Neural cell (in vitro differentiated cells): ENCODE data around the gene PAFAH1B1. TPM values are rescaled to one million over a fixed set of nuclear protein-coding genes. Genes with fewer than 3 reads are reported as not detected.

Source experiments
- H2AFZ ChIP-seq: fragments of 200-600, 300-800 bp; sonication (generic), shearing (Covaris generic); 2 replicates; pipeline ENCODE4 v1.6.0; 2014; ENCODE audit warnings: low read depth, mild to moderate bottlenecking, antibody characterized with exemption, low read length, moderate library complexity
- H3F3A ChIP-seq: fragments of 200-600 bp; shearing (Covaris generic); 2 replicates; pipeline ENCODE4 v1.6.1; 2016; ENCODE audit warnings: mild to moderate bottlenecking, moderate library complexity, mixed read lengths, antibody characterized with exemption, low read length; ENCODE audit not compliant: insufficient read depth, poor library complexity, severe bottlenecking
- H3K27ac ChIP-seq: fragments of 200-600, 300-800 bp; sonication (generic), shearing (Covaris generic); 2 replicates; pipeline ENCODE4 v1.5.1; 2014; ENCODE audit warnings: mild to moderate bottlenecking, low read length, moderate library complexity
- H3K27me3 ChIP-seq: fragments of 300-800, 200-600 bp; sonication (generic), shearing (Covaris generic); 2 replicates; pipeline ENCODE4 v1.6.0; 2014; ENCODE audit warnings: mild to moderate bottlenecking, low read depth, low read length, moderate library complexity; ENCODE audit not compliant: insufficient read depth
- H3K36me3 ChIP-seq: fragments of 300-800, 200-600 bp; sonication (generic), shearing (Covaris generic); 2 replicates; pipeline ENCODE4 v1.5.1; 2014; ENCODE audit warnings: mild to moderate bottlenecking, antibody characterized with exemption, low read length, moderate library complexity; ENCODE audit not compliant: insufficient read depth
- H3K4me2 ChIP-seq: fragments of 300-800, 200-600 bp; sonication (generic), shearing (Covaris generic); 2 replicates; pipeline ENCODE4 v1.6.0; 2014; ENCODE audit warnings: mild to moderate bottlenecking, low read length
- H3K4me3 ChIP-seq: fragments of 300-800, 200-600 bp; sonication (generic), shearing (Covaris generic); 2 replicates; pipeline ENCODE4 v1.5.1; 2014; ENCODE audit warnings: mild to moderate bottlenecking, low read length, moderate library complexity
- H3K79me2 ChIP-seq: fragments of 200-600 bp; shearing (Covaris generic); replicated peaks from 2 replicates; pipeline ENCODE4 v1.6.0; 2014; ENCODE audit warnings: mild to moderate bottlenecking, low read length, moderate library complexity; ENCODE audit not compliant: insufficient read depth
- H3K9ac ChIP-seq: fragments of 300-800, 200-600 bp; sonication (generic), shearing (Covaris generic); 2 replicates; pipeline ENCODE4 v1.6.1; 2016; ENCODE audit warnings: mild to moderate bottlenecking, low read length, mixed read lengths
- H3K9me2 ChIP-seq: fragments of 200-600 bp; shearing (Covaris generic); 2 replicates; pipeline ENCODE4 v1.6.1; 2016; ENCODE audit warnings: mild to moderate bottlenecking, low read length, mixed read lengths; ENCODE audit not compliant: insufficient read depth
- H3K9me3 ChIP-seq: fragments of 200-600, 300-800 bp; sonication (generic), shearing (Covaris generic); 2 replicates; pipeline ENCODE4 v1.6.1; 2016; ENCODE audit warnings: mild to moderate bottlenecking, mixed run types, low read length, moderate library complexity, mixed read lengths
- H4K20me1 ChIP-seq: fragments of 200-600 bp; shearing (Covaris generic); 2 replicates; pipeline ENCODE4 v1.6.1; 2016; ENCODE audit warnings: mild to moderate bottlenecking, mixed run types; ENCODE audit not compliant: insufficient read depth
- EP300 ChIP-seq: fragments of 450-650 bp; conservative IDR thresholded peaks from 2 replicates; pipeline ENCODE4 v1.6.1; 2014; ENCODE audit warnings: antibody characterized with exemption, mild to moderate bottlenecking, moderate library complexity; ENCODE audit not compliant: poor library complexity, severe bottlenecking
- EZH2 ChIP-seq: fragments of 200-600, 300-800 bp; shearing (Covaris generic), sonication (generic); IDR thresholded peaks from 2 replicates; pipeline ENCODE4 v1.6.1; 2014; ENCODE audit warnings: antibody characterized with exemption, low read length, borderline replicate concordance, mild to moderate bottlenecking; ENCODE audit not compliant: insufficient read depth, poor library complexity, severe bottlenecking
- MXI1 ChIP-seq: fragments of 450-650 bp; conservative IDR thresholded peaks from 2 replicates; pipeline ENCODE4 v1.6.1; 2014; ENCODE audit warnings: antibody characterized with exemption, mild to moderate bottlenecking; ENCODE audit not compliant: poor library complexity, severe bottlenecking
- POLR2AphosphoS5 ChIP-seq: IDR thresholded peaks from 2 replicates; pipeline ENCODE4 v1.6.1; 2012
- RAD21 ChIP-seq: fragments of 450-650 bp; conservative IDR thresholded peaks from 2 replicates; pipeline ENCODE4 v1.6.1; 2014; ENCODE audit warnings: antibody characterized with exemption, mild to moderate bottlenecking, moderate library complexity
- SMC3 ChIP-seq: fragments of 450-650 bp; conservative IDR thresholded peaks from 2 replicates; pipeline ENCODE4 v1.6.1; 2014; ENCODE audit warnings: antibody characterized with exemption, mild to moderate bottlenecking, moderate library complexity; ENCODE audit not compliant: poor library complexity
- TAF1 ChIP-seq: IDR thresholded peaks from 2 replicates; pipeline ENCODE4 v1.6.1; 2012; ENCODE audit warnings: low read depth
- polyA plus RNA-seq: library from polyadenylated mRNA; depleted of rRNA; stranded (reverse); fragments of >200 nt; gene quantifications from 2 replicates; pipeline ENCODE4 v1.2.3, GENCODE V29; 2014
- TF ChIP-seq, protein P1 (sequence below): IDR thresholded peaks from 2 replicates; pipeline ENCODE4 v1.6.1; 2012; ENCODE audit warnings: borderline replicate concordance
- TF ChIP-seq, protein P2 (sequence below): fragments of 450-650 bp; IDR thresholded peaks from 2 replicates; pipeline ENCODE4 v1.5.1; 2014; ENCODE audit warnings: antibody characterized with exemption, mild to moderate bottlenecking, moderate library complexity; ENCODE audit not compliant: poor library complexity, severe bottlenecking

PAFAH1B1 gene
- polyA plus RNA-seq, 1 donor from 2014 or later: 305 TPM

DNA sequence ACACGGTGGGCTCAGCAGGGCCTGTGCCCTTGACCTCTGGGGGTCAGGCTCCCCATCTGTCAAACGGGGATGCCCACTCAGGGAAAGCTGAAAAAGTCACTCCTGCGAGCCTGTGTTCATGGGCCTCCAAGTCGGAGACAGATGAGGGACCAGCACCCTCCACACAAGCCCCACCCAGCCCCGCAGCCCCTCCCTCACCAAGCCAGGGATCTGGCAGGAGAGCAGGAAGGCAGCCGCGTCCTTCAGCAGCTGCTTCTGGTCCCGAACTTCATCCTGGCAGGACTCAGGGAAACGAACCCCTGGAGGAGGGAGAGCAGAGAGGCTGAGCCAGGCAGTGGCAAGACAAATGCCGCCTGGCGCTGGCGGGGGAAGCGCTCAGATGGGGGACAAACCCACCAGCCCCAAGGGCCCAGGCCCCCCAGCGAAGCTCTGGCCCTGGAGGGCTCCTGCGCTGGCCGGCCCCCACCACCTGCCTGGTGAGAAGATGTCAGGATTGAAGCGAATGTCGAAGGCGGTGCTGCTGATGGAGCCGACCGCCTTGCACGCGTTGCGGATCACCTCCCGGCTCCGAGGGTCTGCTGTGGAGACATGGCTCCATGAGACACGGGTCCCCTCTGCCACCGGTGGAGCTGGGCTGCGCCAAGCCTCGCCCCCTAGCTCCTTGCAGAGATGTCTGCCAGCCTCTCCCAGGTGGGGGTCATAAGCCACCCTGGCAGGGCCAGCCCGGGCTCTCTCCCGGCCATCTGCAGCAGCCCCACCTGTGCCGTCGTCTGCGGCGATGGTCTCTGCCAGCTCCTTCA lies 102.7 kb downstream of the PAFAH1B1 start:
- H4K20me1 ChIP-seq: no peaks in the 10 kb centered on the region
- H3K4me3 ChIP-seq: no peak overlapping the region
- no peaks in the 10 kb centered on the region for H3K36me3 ChIP-seq
- H3K4me2 ChIP-seq: no peak overlapping the region
- no peaks in the 10 kb centered on the region for H3K27me3 ChIP-seq
- no peaks in the 10 kb centered on the region for H3K9me3 ChIP-seq
- no peak overlapping the region for H2AFZ ChIP-seq
- no peaks in the 10 kb centered on the region for H3F3A ChIP-seq
- no peaks in the 10 kb centered on the region for H3K9me2 ChIP-seq
- TF ChIP-seq RAD21: no peak
- no peak for TF ChIP-seq MXI1
- no peak for TF ChIP-seq EP300
- TF ChIP-seq, protein P1, sequence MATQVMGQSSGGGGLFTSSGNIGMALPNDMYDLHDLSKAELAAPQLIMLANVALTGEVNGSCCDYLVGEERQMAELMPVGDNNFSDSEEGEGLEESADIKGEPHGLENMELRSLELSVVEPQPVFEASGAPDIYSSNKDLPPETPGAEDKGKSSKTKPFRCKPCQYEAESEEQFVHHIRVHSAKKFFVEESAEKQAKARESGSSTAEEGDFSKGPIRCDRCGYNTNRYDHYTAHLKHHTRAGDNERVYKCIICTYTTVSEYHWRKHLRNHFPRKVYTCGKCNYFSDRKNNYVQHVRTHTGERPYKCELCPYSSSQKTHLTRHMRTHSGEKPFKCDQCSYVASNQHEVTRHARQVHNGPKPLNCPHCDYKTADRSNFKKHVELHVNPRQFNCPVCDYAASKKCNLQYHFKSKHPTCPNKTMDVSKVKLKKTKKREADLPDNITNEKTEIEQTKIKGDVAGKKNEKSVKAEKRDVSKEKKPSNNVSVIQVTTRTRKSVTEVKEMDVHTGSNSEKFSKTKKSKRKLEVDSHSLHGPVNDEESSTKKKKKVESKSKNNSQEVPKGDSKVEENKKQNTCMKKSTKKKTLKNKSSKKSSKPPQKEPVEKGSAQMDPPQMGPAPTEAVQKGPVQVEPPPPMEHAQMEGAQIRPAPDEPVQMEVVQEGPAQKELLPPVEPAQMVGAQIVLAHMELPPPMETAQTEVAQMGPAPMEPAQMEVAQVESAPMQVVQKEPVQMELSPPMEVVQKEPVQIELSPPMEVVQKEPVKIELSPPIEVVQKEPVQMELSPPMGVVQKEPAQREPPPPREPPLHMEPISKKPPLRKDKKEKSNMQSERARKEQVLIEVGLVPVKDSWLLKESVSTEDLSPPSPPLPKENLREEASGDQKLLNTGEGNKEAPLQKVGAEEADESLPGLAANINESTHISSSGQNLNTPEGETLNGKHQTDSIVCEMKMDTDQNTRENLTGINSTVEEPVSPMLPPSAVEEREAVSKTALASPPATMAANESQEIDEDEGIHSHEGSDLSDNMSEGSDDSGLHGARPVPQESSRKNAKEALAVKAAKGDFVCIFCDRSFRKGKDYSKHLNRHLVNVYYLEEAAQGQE: no peak
- TF ChIP-seq, protein P2, sequence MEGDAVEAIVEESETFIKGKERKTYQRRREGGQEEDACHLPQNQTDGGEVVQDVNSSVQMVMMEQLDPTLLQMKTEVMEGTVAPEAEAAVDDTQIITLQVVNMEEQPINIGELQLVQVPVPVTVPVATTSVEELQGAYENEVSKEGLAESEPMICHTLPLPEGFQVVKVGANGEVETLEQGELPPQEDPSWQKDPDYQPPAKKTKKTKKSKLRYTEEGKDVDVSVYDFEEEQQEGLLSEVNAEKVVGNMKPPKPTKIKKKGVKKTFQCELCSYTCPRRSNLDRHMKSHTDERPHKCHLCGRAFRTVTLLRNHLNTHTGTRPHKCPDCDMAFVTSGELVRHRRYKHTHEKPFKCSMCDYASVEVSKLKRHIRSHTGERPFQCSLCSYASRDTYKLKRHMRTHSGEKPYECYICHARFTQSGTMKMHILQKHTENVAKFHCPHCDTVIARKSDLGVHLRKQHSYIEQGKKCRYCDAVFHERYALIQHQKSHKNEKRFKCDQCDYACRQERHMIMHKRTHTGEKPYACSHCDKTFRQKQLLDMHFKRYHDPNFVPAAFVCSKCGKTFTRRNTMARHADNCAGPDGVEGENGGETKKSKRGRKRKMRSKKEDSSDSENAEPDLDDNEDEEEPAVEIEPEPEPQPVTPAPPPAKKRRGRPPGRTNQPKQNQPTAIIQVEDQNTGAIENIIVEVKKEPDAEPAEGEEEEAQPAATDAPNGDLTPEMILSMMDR: no peak
- TF ChIP-seq POLR2AphosphoS5: no peak
- no peak for TF ChIP-seq EZH2
- TF ChIP-seq SMC3: no peak
- TF ChIP-seq TAF1: no peak
- no peak overlapping the region for H3K27ac ChIP-seq
- H3K79me2 ChIP-seq: no peaks in the 10 kb centered on the region
- no peak overlapping the region for H3K9ac ChIP-seq

DNA sequence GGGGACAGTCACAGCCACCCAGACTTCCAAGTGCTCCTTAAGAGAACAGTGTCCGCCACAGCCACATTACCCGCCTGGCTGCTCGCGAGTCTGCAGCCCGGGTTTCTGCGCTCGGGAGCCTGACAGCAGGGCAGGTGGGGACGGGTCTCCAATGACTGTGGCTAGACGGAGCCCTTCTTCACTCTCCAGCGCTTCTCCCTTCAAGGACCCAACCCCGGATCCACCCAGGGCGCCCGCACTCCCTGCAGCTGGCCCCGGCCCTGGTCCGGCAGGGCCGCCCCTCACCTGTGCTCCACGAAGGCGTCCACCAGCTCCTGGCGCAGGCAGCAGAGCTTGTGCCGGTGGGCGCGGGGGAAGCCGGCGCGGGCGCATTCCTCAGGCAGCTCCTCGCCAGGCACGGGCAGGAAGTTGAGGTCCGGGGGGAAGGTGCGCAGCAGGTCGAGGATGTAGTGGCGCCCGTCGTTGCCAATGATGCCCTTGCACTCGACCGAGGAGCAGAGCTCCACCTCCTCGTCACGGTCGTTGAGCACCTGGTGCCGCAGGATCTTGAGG lies 104.2 kb downstream of the PAFAH1B1 start:
- Histone ChIP-seq H3K36me3 (no peaks in the 10 kb centered on the region), H2AFZ (no peak overlapping the region), H3K27ac (no peak overlapping the region), H3K27me3 (no peaks in the 10 kb centered on the region), H4K20me1 (no peaks in the 10 kb centered on the region), H3K4me3 (no peak overlapping the region), H3K9me2 (no peaks in the 10 kb centered on the region), H3K9ac (no peak overlapping the region), H3K4me2 (no peak overlapping the region), H3F3A (no peaks in the 10 kb centered on the region), H3K9me3 (no peaks in the 10 kb centered on the region), H3K79me2 (no peaks in the 10 kb centered on the region)
- TF ChIP-seq TAF1 (no peak), EP300 (no peak), POLR2AphosphoS5 (no peak), EZH2 (no peak), RAD21 (no peak), SMC3 (no peak), MXI1 (no peak)
- TF ChIP-seq, protein P1: no peak
- TF ChIP-seq, protein P2: no peak
